NCI-H226 (cell line): Measurements from ENCODE around the gene PPM1D.
"Not testable (repeated sequence)": the region's sequence is repeated elsewhere in the genome, so short reads cannot be mapped to it uniquely, and the experiment has no call there.

Experiments used
- DNase-seq: peaks from one replicate; pipeline ENCODE4 v3.0.0-alpha.2; 2015

PPM1D gene

DNA sequence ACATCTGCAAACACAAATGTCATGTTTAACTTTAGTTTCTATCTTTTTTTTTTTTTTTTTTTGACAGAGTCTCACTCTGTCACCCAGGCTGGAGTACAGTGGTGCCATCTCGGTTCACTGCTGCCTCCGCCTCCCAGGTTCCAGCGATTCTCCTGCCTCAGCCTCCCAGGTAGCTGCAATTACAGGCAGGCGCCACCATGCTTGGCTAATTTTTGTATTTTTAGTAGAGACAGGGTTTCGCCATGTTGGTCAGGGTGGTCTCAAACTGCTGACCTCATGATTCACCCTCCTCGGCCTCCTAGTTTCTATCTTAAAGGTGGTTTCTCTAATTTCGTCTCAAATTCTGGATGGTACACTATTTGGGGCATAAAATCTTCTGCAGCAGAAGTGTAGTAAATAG lies 5.8 kb upstream of the PPM1D start:
- not testable (repeated sequence) for DNase-seq

DNA sequence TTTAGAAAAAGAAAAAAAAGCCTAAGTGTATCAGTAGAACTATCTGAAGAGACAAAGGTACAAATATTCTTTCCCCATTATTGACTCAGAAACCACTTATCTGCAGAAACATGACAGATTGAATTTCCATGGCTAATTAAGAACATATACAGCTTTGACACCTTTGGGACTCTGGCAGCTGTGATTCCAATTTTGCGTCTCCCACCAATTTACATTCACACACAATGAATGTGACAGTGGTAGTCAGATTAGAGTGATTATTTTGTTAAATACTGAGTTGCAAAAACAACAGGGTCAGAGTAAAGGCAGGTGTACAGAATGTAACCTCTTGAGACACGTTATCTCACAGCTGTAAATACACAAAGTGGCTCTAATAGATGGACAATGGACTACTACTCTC lies 5.3 kb upstream of the PPM1D start:
- DNase-seq: no peak

DNA sequence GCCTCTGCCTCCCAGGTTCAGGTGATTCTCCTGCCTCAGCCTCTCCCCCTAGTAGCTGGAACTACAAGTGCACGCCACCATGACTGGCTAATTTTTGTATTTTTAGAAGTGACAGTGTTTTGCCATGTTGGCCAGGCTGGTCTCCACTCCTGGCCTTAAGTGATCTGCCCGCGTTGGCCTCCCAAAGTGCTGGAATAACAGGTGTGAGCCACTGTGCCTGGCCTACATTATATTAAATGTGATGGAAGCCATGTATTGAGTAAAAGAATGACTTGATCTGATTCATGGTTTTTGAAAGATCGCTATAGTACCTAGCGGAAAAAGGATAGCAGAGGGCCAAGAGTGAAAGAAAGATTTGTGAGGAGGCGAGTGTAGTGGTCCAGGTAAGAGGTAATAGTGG lies 2.7 kb upstream of the PPM1D start:
- DNase-seq: no peak

GRCh38 chr17:60598001-60598736 lies 1.8 kb upstream of the PPM1D start:
- no peak for DNase-seq

GRCh38 chr17:60599220-60599619 lies 773 bp upstream of the PPM1D start:
- DNase-seq: no peak

DNA sequence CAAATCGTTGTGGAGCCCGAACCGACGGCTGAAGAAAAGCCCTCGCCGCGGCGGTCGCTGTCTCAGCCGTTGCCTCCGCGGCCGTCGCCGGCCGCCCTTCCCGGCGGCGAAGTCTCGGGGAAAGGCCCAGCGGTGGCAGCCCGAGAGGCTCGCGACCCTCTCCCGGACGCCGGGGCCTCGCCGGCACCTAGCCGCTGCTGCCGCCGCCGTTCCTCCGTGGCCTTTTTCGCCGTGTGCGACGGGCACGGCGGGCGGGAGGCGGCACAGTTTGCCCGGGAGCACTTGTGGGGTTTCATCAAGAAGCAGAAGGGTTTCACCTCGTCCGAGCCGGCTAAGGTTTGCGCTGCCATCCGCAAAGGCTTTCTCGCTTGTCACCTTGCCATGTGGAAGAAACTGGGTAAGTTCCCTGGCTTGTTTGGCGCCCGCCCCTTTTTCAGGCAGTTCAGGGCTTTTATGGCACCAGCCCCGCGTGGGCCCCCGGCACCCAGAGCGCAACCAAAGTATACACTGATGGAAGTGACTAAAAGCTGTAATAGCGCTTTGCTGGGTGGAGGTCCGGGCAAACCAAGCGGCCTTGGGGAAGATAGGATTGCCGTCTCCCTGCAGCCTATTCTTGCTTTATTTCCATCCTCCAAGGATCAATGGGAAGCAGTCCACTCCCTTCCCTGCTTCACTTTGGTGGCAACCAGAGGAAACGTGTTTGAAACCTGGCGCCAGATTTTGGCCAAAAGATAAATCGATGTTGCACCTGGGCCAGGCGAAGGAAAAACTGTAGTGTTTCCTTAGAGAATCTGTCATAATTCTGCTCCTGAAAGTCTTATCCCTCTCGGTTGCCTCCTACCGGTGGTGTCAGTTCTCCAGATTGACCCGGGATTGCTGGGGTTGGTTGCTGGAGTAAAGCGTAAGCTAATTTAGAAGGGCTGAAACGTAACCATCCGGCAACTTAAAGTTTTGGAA lies 775 bp downstream of the PPM1D start:
- peak; percentile 72 for DNase-seq

GRCh38 chr17:60601447-60602384 lies 1.7 kb downstream of the PPM1D start:
- peak; percentile 59 for DNase-seq

DNA sequence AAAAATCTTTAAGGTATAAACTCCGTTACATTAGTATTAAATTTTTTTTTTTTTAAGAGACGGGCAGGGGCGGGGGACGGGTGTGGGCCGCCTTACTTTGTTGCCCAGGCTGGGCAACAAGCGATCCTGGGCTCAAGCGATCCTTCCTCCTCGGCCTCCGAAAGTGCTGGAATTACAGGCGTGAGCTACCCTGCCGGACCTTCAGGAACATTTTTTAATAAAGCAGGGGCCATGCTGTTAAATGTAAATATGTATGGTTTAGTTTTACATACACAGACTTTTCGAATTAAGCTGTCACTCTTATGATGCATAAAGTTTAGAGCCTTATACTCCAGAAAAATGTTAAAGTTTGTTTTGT lies 2.4 kb downstream of the PPM1D start:
- DNase-seq: no peak

GRCh38 chr17:60602871-60603270 lies 2.9 kb downstream of the PPM1D start:
- DNase-seq: no peak

DNA sequence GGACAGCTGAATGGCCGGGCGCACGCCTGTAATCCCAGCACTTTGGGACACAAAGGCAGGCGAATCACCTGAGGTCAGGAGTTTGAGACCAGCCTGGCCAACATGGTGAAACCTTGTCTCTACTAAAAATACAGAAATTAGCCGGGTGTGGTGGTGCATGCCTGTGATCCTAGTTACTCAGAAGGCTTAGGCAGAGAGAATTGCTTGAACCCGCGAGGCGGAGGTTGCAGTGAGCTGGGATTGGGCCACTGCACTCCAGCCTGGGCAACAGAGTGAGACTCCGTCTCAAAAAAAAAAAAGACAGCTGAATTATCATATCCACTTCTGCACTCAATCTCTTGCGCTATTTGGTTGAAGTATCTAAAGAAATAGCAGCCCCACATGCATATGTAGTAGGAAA lies 3.5 kb downstream of the PPM1D start:
- not testable (repeated sequence) for DNase-seq

DNA sequence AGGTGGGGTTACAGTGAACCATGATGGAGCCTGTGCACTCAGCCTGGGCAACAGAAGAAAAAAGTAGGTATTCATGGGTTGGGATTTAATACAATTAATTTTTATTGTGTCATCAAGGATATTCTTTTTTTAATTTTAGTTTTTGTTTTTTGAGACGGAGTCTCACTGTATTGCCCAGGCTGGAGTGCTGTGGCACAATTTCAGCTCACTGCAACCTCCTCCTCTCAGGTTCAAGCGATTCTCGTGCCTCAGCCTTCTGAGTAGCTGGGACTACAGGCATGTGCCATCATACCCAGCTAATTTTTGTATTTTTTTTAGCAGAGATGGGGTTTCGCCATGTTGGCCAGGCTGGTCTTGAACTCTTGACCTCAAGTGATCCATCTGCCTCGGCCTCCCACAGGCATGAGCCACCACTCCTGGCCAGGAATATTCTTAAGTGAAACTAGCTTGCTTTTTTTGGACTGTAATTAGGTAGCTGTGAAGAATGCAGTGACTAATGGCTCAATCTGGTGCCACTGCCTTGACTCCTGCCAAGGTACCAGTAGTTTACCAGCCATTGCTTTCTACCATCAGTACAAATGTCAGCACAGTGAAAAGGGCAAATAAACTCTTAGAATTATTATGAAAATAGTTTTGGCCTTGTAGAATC lies 4.8 kb downstream of the PPM1D start:
- peak; percentile 94 for DNase-seq

DNA sequence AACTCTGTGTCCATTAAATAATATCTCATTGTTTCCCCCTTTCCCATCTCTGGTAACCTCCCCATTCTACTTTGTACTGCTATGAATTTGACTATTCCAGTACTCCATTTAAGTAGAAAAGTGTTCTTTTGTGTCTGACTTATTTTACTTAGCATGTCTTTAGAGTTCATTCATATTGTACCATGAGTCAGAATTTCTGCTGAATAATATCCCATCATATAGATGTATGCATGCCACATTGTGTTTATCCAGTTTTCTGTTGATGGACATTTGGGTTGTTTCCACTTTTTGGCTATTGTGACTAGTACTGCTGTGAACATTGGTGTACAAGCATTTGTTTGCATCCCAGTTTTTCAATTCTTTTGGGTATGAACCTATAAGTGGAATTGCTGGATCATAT lies 6.0 kb downstream of the PPM1D start:
- no peak for DNase-seq

- no peak for DNase-seq
Observed at GRCh38 chr17:60610473-60610872, 10.5 kb downstream of the PPM1D start.

GRCh38 chr17:60611321-60611720 lies 11.3 kb downstream of the PPM1D start:
- DNase-seq: not testable (repeated sequence)

- DNase-seq: no peak
Observed at GRCh38 chr17:60613325-60613724, 13.3 kb downstream of the PPM1D start.

DNA sequence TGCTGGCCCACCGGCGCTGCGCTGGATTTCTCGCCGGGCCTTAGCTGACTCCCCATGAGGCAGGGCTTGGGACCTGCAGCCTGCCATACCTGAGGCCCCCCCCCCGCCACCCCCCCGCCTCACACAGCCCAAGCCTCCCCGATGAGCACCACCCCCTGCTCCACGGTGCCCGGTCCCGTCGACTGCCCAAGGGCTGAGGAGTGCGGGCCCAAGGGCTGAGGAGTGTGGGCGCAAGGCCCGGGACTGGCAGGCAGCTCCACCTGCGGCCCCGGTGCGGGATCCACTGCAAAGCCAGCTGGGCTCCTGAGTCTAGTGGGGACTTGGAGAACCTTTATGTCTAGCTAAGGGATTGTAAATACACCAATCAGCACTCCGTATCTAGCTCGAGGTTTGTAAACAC lies 13.8 kb downstream of the PPM1D start:
- not testable (repeated sequence) for DNase-seq

DNA sequence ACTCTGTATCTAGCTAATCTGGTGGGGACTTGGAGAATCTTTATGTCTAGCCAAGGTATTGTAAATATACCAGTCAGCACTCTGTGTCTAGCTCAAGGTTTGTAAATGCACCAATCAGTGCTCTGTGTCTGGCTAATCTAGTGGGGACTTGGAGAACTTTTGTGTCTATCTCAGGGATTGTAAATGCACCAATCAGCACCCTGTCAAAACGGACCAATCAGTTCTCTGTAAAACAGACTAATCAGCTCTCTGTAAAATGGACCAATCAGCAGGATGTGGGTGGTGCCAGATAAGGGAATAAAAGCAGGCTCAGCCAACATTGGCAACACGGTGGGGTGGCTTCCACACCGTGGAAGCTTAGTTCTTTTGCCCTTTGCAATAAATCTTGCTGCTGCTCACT lies 14.3 kb downstream of the PPM1D start:
- not testable (repeated sequence) for DNase-seq

DNA sequence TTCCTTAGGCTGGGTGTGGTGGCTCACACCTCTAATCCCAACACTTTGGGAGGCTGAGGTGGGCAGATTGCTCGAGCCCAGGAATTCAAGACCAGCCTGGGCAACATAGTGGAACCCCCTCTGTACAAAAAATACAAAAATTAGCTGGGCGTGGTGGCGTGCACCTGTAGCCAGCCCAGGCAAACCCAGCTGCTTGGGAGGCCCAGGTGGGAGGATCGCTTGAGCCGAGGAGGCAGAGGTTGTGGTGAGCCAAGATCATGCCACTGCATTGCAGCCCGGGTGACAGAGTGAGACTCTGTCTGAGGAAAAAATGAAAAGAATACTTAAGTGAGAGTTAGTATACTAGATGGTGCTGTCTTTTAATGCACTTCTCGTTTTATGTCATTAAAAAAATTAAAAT lies 15.1 kb downstream of the PPM1D start:
- no peak for DNase-seq

GRCh38 chr17:60615840-60616239 lies 15.8 kb downstream of the PPM1D start:
- DNase-seq: no peak

- DNase-seq: no peak
Observed at GRCh38 chr17:60618080-60618479, 18.1 kb downstream of the PPM1D start.

GRCh38 chr17:60618854-60619526 lies 19.0 kb downstream of the PPM1D start:
- no peak for DNase-seq

- no peak for DNase-seq
Observed at GRCh38 chr17:60622961-60623360, 23.0 kb downstream of the PPM1D start.
